GM18507 (cell line): ENCODE data around the gene TOB2.

Experiments used
- DNase-seq: peaks from one replicate; pipeline ENCODE4 v3.0.0; 2011; ENCODE audit warnings: low read depth; ENCODE audit not compliant: insufficient read length; ENCODE audit errors: extremely low spot score
- FAIRE-seq: peaks from 2 replicates; lab custom pipeline; 2011; peaks lifted over from hg19 to GRCh38; lab: Jason Lieb, UNC

TOB2 gene

DNA sequence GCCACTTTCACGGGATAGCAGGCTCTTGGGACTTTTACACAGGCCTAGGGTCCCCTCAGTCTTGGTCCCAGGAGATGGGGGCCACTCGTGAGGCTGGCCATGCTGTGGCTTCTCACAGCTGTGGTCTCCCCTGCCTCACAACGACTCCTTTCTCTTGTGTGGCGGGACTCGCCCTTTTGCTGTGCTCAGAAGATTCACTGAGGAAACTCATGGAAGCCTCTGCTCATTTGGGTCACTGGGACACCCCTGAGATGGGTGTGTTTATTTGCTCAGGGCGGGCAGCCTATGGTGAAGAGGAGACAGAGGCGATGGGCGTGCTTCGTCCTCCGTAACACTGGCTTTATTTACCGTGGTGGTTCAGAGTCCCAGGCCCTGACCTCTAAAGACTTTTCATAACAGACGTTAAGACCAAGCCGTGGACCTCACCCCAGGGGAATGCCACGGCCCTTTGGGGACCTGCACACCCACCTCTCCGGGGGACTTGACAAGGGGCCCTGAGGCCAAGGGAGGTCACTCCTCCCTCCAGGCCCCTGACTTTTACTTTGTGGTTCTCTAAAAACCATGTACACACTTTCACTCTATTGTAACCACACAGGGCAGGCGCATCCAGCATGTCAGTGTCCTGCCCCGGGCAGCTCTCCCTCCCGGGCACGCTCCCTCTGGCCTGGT lies 49.3 kb downstream of the TOB2 start:
- DNase-seq, result no peak

DNA sequence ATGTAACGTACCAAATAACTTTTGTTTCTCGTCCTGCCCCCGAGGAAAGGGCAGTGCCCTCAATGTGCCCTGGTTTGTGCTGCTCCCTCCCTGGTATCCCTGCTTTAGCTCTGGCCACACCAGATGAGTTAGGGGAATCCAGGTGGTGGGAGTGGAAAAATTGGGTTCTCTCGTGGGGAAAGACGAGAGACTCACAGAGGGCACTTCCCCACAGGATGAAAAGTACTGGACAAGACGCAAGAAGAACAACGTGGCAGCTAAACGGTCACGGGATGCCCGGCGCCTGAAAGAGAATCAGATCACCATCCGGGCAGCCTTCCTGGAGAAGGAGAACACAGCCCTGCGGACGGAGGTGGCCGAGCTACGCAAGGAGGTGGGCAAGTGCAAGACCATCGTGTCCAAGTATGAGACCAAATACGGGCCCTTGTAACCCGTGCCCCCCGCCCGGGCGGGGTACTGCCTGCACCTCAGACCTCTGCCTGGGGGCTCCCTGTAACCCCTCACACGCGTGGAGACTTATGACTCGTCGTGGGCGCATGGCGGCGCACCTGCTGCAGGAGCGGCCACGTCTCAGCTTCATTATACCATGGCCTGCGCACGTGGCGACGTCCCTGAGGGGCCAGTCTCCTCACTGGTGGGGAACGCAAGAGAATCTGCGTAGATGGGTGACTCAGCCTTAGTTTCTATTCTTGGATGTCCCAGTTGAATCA lies 50.9 kb downstream of the TOB2 start:
- no peak for FAIRE-seq
- DNase-seq, result no peak

More for the DNA sequence above, 49.3 kb downstream of the TOB2 start:
- FAIRE-seq, result no peak

- FAIRE-seq, result no peak
- DNase-seq, result no peak
These were observed 52.6 kb downstream of the TOB2 start for GRCh38 chr22:41394012-41394356.

DNA sequence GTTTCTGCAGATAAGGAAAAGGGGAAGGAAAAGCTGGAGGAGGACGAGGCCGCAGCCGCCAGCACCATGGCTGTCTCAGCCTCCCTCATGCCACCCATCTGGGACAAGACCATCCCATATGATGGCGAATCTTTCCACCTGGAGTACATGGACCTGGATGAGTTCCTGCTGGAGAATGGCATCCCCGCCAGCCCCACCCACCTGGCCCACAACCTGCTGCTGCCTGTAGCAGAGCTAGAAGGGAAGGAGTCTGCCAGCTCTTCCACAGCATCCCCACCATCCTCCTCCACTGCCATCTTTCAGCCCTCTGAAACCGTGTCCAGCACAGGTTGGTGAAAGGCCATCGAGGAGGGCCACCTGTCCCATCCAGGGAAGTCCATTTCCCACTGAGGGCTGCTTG lies 59.3 kb downstream of the TOB2 start:
- DNase-seq, result no peak
- no peak for FAIRE-seq

- no peak for DNase-seq
These were observed 62.5 kb downstream of the TOB2 start for GRCh38 chr22:41384128-41384527.

More at GRCh38 chr22:41384128-41384527, 62.5 kb downstream of the TOB2 start:
- FAIRE-seq, result no peak
